Upper lobe of left lung (tissue), 6 donors: ENCODE data around the gene SNAP23. TPM values are rescaled to one million over a fixed set of nuclear protein-coding genes. Genes with fewer than 3 reads are reported as not detected.

Source experiments
- ATAC-seq, 2 donors: fragments of 200-7000 bp; cut with Tn5 transposase; one replicate each; pipeline ENCODE4 v1.9.1; 2022; ENCODE audit warnings: mild to moderate bottlenecking in 2 of 2, moderate library complexity in 2 of 2; ENCODE audit not compliant: low FRiP score in 2 of 2
- DNase-seq, 2 donors: peaks; one replicate each; pipeline ENCODE4 v3.0.0-alpha.2; 2019 to 2020
- H3K27ac ChIP-seq, 4 donors: fragments of 200-600 bp; sonication (generic); one replicate each; pipeline ENCODE4 v1.5.1; 2016 to 2019
- H3K27me3 ChIP-seq, 4 donors: fragments of 200-600 bp; sonication (generic); one replicate each; pipeline ENCODE4 v1.5.1; 2017 to 2019
- H3K36me3 ChIP-seq, 4 donors: fragments of 200-600 bp; sonication (generic); one replicate each; pipeline ENCODE4 v1.5.1; 2016 to 2019
- H3K4me1 ChIP-seq, 4 donors: fragments of 200-600 bp; sonication (generic); one replicate each; pipeline ENCODE4 v1.5.1; 2018 to 2019
- H3K4me3 ChIP-seq, 4 donors: fragments of 200-600 bp; sonication (generic); one replicate each; pipeline ENCODE4 v1.5.1; 2017 to 2019; ENCODE audit warnings: mild to moderate bottlenecking in 2 of 4, moderate library complexity in 1 of 4
- H3K9me3 ChIP-seq, 4 donors: fragments of 200-600 bp; sonication (generic); one replicate each; pipeline ENCODE4 v1.5.1; 2018 to 2019
- EP300 ChIP-seq, 4 donors: sonication (generic); formaldehyde crosslinking; IDR thresholded peaks; one replicate each; pipeline ENCODE4 v1.5.1; 2017; ENCODE audit warnings: antibody characterized with exemption in 4 of 4, control low read depth in 2 of 4
- POLR2A ChIP-seq, 4 donors: fragments of 450-650 bp; IDR thresholded peaks; one replicate each; pipeline ENCODE4 v1.5.1; 2016 to 2017; ENCODE audit warnings: antibody characterized with exemption in 4 of 4, mild to moderate bottlenecking in 2 of 4
- POLR2AphosphoS5 ChIP-seq, 2 donors: sonication (generic); formaldehyde crosslinking; IDR thresholded peaks; one replicate each; pipeline ENCODE4 v1.5.1; 2017; ENCODE audit warnings: antibody characterized with exemption in 2 of 2
- WGBS, 2 donors: methylation state at CpG; one replicate each; pipeline ENCODE4 v1.1.5; 2017 to 2018; 5-methylcytosine and 5-hydroxymethylcytosine counted together
- total RNA-seq, 6 donors: library from RNA; depleted of rRNA in 4 of 6; stranded (reverse); fragments of >200 nt in 4 of 6; gene quantifications; one replicate each; pipeline versions ENCODE4 v1.1.0 to v1.2.1, GENCODE V29; 2016 to 2021
- TF ChIP-seq, protein P1 (sequence below), 6 experiments: fragments of 450-650 bp in 4 of 6; fragments of 200-600 bp in 2 of 6; sonication (generic) in 2 of 6; IDR thresholded peaks; one replicate each; pipeline ENCODE4 v1.5.1; 2016 to 2019; ENCODE audit warnings: antibody characterized with exemption in 6 of 6
- donor health status: DM: no; HTN: no; CAD: no; lungs with moderate emphysema.
- donor health status: DM: no; HTN: yes; CAD: no; lungs with severe emphysema.

The SNAP23 gene
- total RNA-seq, 6 donors from 2014 or later, result 47.3 to 108 (median 63.7) TPM

DNA sequence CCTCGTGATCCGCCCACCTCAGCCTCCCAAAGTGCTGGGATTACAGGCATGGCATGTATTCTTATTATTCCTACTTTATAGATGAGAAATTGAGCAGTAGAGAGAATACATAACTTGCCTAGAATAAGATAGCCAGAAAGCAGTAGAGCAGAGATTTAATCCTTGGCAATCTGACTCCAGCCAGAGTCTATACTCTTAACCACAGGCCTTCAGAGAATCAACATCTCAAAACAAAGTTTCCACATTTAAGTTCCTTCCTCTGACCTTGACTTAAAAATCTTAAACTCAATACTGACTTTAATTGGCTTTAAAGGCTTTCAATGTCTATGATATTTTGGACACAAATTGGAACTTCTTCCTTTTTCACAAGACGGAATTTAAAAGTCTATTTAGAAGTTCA lies 41.6 kb upstream of the SNAP23 start:
- DNase-seq (no peak), ATAC-seq (no peak)
- peaks cover 11 to 50% (median 27%) of the 10 kb centered on the region in 4 donors for H3K4me1 ChIP-seq
- H3K27ac ChIP-seq, result no peak overlapping the region
- peak overlapping the region in 1 of 4 donors; percentile 31 for H3K4me3 ChIP-seq
- no peak for TF ChIP-seq POLR2A (IDR thresholded peaks at IDR 0.05)
- no peak for TF ChIP-seq POLR2AphosphoS5 (IDR thresholded peaks at IDR 0.05)
- TF ChIP-seq, protein P1, sequence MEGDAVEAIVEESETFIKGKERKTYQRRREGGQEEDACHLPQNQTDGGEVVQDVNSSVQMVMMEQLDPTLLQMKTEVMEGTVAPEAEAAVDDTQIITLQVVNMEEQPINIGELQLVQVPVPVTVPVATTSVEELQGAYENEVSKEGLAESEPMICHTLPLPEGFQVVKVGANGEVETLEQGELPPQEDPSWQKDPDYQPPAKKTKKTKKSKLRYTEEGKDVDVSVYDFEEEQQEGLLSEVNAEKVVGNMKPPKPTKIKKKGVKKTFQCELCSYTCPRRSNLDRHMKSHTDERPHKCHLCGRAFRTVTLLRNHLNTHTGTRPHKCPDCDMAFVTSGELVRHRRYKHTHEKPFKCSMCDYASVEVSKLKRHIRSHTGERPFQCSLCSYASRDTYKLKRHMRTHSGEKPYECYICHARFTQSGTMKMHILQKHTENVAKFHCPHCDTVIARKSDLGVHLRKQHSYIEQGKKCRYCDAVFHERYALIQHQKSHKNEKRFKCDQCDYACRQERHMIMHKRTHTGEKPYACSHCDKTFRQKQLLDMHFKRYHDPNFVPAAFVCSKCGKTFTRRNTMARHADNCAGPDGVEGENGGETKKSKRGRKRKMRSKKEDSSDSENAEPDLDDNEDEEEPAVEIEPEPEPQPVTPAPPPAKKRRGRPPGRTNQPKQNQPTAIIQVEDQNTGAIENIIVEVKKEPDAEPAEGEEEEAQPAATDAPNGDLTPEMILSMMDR (IDR thresholded peaks at IDR 0.05), result no peak
- no peak for TF ChIP-seq EP300 (IDR thresholded peaks at IDR 0.05)
- WGBS, 2 donors, result 97 to 98% methylated on average over 3 of the region's 3 CpGs
- H3K27me3 ChIP-seq, result no peaks in the 10 kb centered on the region
- peaks cover 6 to 38% (median 24%) of the 10 kb centered on the region in 4 donors for H3K36me3 ChIP-seq
- no peaks in the 10 kb centered on the region for H3K9me3 ChIP-seq

DNA sequence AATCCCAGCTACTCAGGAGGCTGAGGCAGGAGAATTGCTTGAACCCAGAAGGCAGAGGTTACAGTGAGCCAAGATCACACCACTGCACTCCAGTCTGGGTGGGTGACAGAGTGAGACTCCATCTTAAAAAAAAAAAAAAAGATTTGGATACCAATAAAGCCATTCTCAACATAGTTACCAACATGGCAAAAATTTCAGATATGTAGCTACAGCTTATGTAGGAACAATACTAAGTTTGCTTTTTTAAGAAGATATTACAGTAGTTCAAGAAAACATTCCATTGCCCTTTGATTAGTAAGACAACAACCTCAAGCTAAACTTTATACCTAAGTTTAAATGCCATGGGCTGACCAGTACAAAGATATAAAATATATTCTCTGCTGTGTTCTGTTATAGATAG lies 38.9 kb upstream of the SNAP23 start:
- no peaks in the 10 kb centered on the region for H3K27me3 ChIP-seq
- peaks cover 2 to 13% (median 5%) of the 10 kb centered on the region in 4 donors for H3K36me3 ChIP-seq

DNA sequence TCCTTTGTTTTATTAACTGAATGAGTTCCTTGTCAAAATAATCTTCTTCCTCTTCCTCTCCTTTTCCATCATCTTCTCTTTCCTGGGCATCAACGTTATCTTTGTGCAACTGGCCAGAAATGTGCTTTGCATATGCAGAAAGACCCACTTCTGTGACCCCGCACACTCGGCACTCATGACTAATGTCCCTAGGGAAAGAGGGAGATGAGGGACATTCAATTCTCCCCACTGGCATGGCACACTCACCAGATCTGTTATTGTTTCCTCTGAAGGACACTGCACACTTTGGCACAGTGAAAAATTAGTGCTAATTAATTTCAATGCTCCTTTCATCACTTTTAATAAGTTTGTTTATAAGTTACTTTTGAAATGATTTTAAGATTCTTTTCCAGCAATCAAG lies 38.5 kb upstream of the SNAP23 start:
- H3K27ac ChIP-seq, result peak overlapping the region; percentile 68 to 80 (median 76)
- 42 to 43% methylated on average over 3 of the region's 3 CpGs for WGBS, 2 donors
- no peak for DNase-seq
- H3K9me3 ChIP-seq, result no peaks in the 10 kb centered on the region
- H3K36me3 ChIP-seq, result peaks cover 0 to 13% (median 2%) of the 10 kb centered on the region in 4 donors
- no peaks in the 10 kb centered on the region for H3K27me3 ChIP-seq
- H3K4me3 ChIP-seq, result peak overlapping the region in 3 of 4 donors; percentile 24 to 32 (median 31)
- no peak for ATAC-seq
- H3K4me1 ChIP-seq, result peaks cover 11 to 36% (median 21%) of the 10 kb centered on the region in 4 donors
- TF ChIP-seq, protein P1 (IDR thresholded peaks at IDR 0.05), result no peak
- TF ChIP-seq POLR2AphosphoS5 (IDR thresholded peaks at IDR 0.05), result no peak
- no peak for TF ChIP-seq EP300 (IDR thresholded peaks at IDR 0.05)
- no peak for TF ChIP-seq POLR2A (IDR thresholded peaks at IDR 0.05)

More for the DNA sequence above, 38.9 kb upstream of the SNAP23 start:
- H3K4me3 ChIP-seq, result peak overlapping the region in 3 of 4 donors; percentile 24 to 32 (median 31)
- no peak for ATAC-seq
- peak overlapping the region; percentile 68 to 80 (median 76) for H3K27ac ChIP-seq
- no peak for TF ChIP-seq POLR2A (IDR thresholded peaks at IDR 0.05)
- TF ChIP-seq, protein P1 (IDR thresholded peaks at IDR 0.05), result no peak
- TF ChIP-seq POLR2AphosphoS5 (IDR thresholded peaks at IDR 0.05), result no peak
- TF ChIP-seq EP300 (IDR thresholded peaks at IDR 0.05), result no peak
- peaks cover 11 to 33% (median 20%) of the 10 kb centered on the region in 4 donors for H3K4me1 ChIP-seq
- no peak for DNase-seq
- no peaks in the 10 kb centered on the region for H3K9me3 ChIP-seq

DNA sequence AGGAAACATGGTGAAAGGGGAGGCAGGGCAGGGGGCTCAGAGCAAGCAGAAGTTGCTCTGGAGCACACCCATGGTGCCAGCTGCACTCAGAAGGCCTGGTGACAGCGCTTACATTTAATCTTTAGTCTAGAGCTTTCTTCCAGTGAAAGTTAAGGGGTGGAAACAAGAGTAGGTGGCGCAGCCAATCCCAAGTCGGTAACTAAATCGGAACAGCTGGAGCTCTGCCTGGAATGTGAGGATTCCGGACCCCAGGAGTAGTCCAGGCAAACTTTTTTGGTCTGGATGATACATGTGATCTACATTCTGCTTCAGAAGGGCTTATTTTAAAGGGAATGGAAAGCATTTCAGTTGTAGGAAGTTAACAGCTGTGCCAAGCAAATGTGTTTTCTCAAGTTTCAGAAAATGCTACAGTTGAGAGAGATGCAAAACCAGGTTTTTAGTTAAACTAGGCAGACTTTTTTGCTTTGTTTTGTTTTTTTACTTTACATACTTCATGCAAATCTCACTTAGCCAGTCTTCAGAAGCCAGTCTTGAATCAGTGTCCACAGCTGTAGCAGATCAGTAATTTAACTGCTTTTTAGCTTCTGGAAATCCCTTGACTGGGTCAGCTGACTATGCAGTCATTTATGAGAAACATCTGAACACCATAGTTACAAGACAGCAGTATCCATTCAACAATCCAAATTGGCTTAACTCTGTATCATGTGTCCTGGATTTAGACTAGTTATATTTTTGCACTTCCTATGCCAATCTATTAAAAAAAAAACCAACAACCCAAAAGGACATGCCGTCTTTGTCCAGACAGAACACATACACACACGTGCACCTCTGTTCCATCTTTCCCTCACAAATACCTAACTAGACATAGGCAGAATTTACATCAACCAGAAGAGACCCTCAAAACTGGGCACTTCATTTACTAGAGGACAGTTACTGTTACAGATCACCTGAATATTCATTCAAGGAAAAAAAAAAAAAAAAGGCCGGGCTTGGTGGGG lies 37.7 kb upstream of the SNAP23 start:
- peak overlapping the region; percentile 68 to 80 (median 76) for H3K27ac ChIP-seq
- DNase-seq (peak in 1 of 2 donors; percentile 73), ATAC-seq (peak; percentile 89 to 94)
- TF ChIP-seq, protein P1 (IDR thresholded peaks at IDR 0.05), result no peak
- TF ChIP-seq POLR2A (IDR thresholded peaks at IDR 0.05), result peak in 3 of 4 donors; percentile 44 to 61 (median 45)
- TF ChIP-seq EP300 (IDR thresholded peaks at IDR 0.05), result peak in 1 of 4 donors; percentile 43
- peak in 1 of 2 donors; percentile 75 for TF ChIP-seq POLR2AphosphoS5 (IDR thresholded peaks at IDR 0.05)
- peak overlapping the region in 3 of 4 donors; percentile 24 to 32 (median 31) for H3K4me3 ChIP-seq
- H3K27me3 ChIP-seq, result no peaks in the 10 kb centered on the region
- no peaks in the 10 kb centered on the region for H3K9me3 ChIP-seq
- peaks cover 11 to 36% (median 21%) of the 10 kb centered on the region in 4 donors for H3K4me1 ChIP-seq
- WGBS, 2 donors, result 52% methylated on average over 8 of the region's 8 CpGs
- H3K36me3 ChIP-seq, result peaks cover 0 to 19% (median 1%) of the 10 kb centered on the region in 4 donors
